Muscle of arm (tissue), 14 donors: ENCODE data around the gene MED20. TPM values are rescaled to one million over a fixed set of nuclear protein-coding genes. Genes with fewer than 3 reads are reported as not detected.
"Not testable (repeated sequence)": the region's sequence is repeated elsewhere in the genome, so short reads cannot be mapped to it uniquely, and the experiment has no call there.

Experiments
- DNase-seq: peaks from one replicate; pipeline ENCODE4 v3.0.0-alpha.2; 2013
- long read RNA-seq, 11 donors: transcript quantifications; one replicate each; lab custom pipeline, GENCODE V29; 2026
- polyA plus RNA-seq, 12 donors: library from polyadenylated mRNA; unstranded; fragments of 120-200 nt; gene quantifications; one replicate each; pipeline ENCODE4 v1.2.1, GENCODE V29; 2013; ENCODE audit not compliant: insufficient read length in 12 of 12

Gene MED20
- 10 to 100 TPM in 11 of 12 donors, not detected in 1; 15.6 to 22.6 (median 19.7) TPM for polyA plus RNA-seq
- long read RNA-seq, donor 1, transcript MED20-201 (4 exons, 2,438 nt) = major isoform, 7 of 8 reads
- long read RNA-seq, donor 1, partial matches to known transcripts = 0 of 8 reads
- long read RNA-seq, donor 1, other reads (novel, unspliced or antisense) = 0 of 8 reads
- long read RNA-seq, donor 2, transcript MED20-201 (4 exons, 2,438 nt) = major isoform, 8 of 9 reads
- long read RNA-seq, donor 2, partial matches to known transcripts = 0 of 9 reads
- long read RNA-seq, donor 2, other reads (novel, unspliced or antisense) = 0 of 9 reads
- long read RNA-seq, donor 3, partial matches to known transcripts = 0 of 4 reads
- long read RNA-seq, donor 3, other reads (novel, unspliced or antisense) = 0 of 4 reads
- long read RNA-seq, donor 4, partial matches to known transcripts = 0 of 1 reads
- long read RNA-seq, donor 4, other reads (novel, unspliced or antisense) = 0 of 1 reads
- long read RNA-seq, donor 5, transcript MED20-201 (4 exons, 2,438 nt) = major isoform, 14 of 14 reads
- long read RNA-seq, donor 5, partial matches to known transcripts = 0 of 14 reads
- long read RNA-seq, donor 5, other reads (novel, unspliced or antisense) = 0 of 14 reads
- long read RNA-seq, donor 6, partial matches to known transcripts = 0 of 3 reads
- long read RNA-seq, donor 6, other reads (novel, unspliced or antisense) = 0 of 3 reads
- long read RNA-seq, donor 7, partial matches to known transcripts = 0 of 1 reads
- long read RNA-seq, donor 7, other reads (novel, unspliced or antisense) = 0 of 1 reads
- long read RNA-seq, donor 8, transcript MED20-201 (4 exons, 2,438 nt) = major isoform, 7 of 8 reads
- long read RNA-seq, donor 8, partial matches to known transcripts = 0 of 8 reads
- long read RNA-seq, donor 8, other reads (novel, unspliced or antisense) = 0 of 8 reads
- long read RNA-seq, donor 9, transcript MED20-201 (4 exons, 2,438 nt) = major isoform, 8 of 8 reads
- long read RNA-seq, donor 9, partial matches to known transcripts = 0 of 8 reads
- long read RNA-seq, donor 9, other reads (novel, unspliced or antisense) = 0 of 8 reads
- long read RNA-seq, donor 10, transcript MED20-201 (4 exons, 2,438 nt) = major isoform, 7 of 7 reads
- long read RNA-seq, donor 10, partial matches to known transcripts = 0 of 7 reads
- long read RNA-seq, donor 10, other reads (novel, unspliced or antisense) = 0 of 7 reads
- long read RNA-seq, donor 11, transcript MED20-201 (4 exons, 2,438 nt) = major isoform, 7 of 8 reads
- long read RNA-seq, donor 11, partial matches to known transcripts = 0 of 8 reads
- long read RNA-seq, donor 11, other reads (novel, unspliced or antisense) = 0 of 8 reads

GRCh38 chr6:41920921-41921711, at the start of gene MED20, which contains the start of gene BYSL:
Gene MED20, minus strand, starts transcription at chr6:41921139. Its CDS starts 121 bp downstream, at chr6:41921018.
Gene BYSL, plus strand, starts transcription at chr6:41921499. Its CDS starts 64 bp downstream, at chr6:41921563.
- peak; percentile 96 for DNase-seq

GRCh38 chr6:41970436-41970846, 49.5 kb upstream of the MED20 start:
- no peak for DNase-seq

- no peak for DNase-seq
These were observed 46.7 kb upstream of the MED20 start for GRCh38 chr6:41967312-41968287.

- DNase-seq = no peak
These were observed 46.0 kb upstream of the MED20 start for GRCh38 chr6:41966961-41967311.

- no peak for DNase-seq
These were observed 45.4 kb upstream of the MED20 start for GRCh38 chr6:41966214-41966920.

GRCh38 chr6:41965429-41966213, 44.7 kb upstream of the MED20 start:
- no peak for DNase-seq

- no peak for DNase-seq
These were observed 43.4 kb upstream of the MED20 start for GRCh38 chr6:41964201-41964887.

GRCh38 chr6:41963371-41963770, 42.4 kb upstream of the MED20 start:
- no peak for DNase-seq

GRCh38 chr6:41960028-41960427, 39.1 kb upstream of the MED20 start:
- no peak for DNase-seq

- no peak for DNase-seq
These were observed 37.3 kb upstream of the MED20 start for GRCh38 chr6:41958022-41958856.

GRCh38 chr6:41957117-41957516, 36.2 kb upstream of the MED20 start:
- no peak for DNase-seq

- no peak for DNase-seq
These were observed 34.5 kb upstream of the MED20 start for GRCh38 chr6:41955412-41955811.

- no peak for DNase-seq
These were observed 33.7 kb upstream of the MED20 start for GRCh38 chr6:41954668-41955067.

- no peak for DNase-seq
These were observed 26.8 kb upstream of the MED20 start for GRCh38 chr6:41947581-41948220.

- no peak for DNase-seq
These were observed 22.5 kb upstream of the MED20 start for GRCh38 chr6:41943456-41943855.

GRCh38 chr6:41942882-41943281, 21.9 kb upstream of the MED20 start:
- not testable (repeated sequence) for DNase-seq
